ENCODE data around the gene PODN. TPM values are rescaled to one million over a fixed set of nuclear protein-coding genes. Genes with fewer than 3 reads are reported as not detected.

PODN gene
- total RNA-seq, 1 donor from 2014 or later = 0.26 TPM

- Mint-ChIP-seq H3K27ac (no peak overlapping the region), H3K27me3 (peaks cover 75% of the 10 kb centered on the region), H3K4me1 (ENCODE audit: low read depth) (no peaks in the 10 kb centered on the region), H3K36me3 (ENCODE audit: insufficient read depth) (no peaks in the 10 kb centered on the region), H3K4me3 (ENCODE audit: low read depth) (no peak overlapping the region), H3K9me3 (ENCODE audit: low read depth) (no peaks in the 10 kb centered on the region)
- TF ChIP-seq, protein P1, sequence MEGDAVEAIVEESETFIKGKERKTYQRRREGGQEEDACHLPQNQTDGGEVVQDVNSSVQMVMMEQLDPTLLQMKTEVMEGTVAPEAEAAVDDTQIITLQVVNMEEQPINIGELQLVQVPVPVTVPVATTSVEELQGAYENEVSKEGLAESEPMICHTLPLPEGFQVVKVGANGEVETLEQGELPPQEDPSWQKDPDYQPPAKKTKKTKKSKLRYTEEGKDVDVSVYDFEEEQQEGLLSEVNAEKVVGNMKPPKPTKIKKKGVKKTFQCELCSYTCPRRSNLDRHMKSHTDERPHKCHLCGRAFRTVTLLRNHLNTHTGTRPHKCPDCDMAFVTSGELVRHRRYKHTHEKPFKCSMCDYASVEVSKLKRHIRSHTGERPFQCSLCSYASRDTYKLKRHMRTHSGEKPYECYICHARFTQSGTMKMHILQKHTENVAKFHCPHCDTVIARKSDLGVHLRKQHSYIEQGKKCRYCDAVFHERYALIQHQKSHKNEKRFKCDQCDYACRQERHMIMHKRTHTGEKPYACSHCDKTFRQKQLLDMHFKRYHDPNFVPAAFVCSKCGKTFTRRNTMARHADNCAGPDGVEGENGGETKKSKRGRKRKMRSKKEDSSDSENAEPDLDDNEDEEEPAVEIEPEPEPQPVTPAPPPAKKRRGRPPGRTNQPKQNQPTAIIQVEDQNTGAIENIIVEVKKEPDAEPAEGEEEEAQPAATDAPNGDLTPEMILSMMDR (IDR thresholded peaks at IDR 0.05; ENCODE audit: unreplicated experiment) = no peak
- DNase-seq (ENCODE audit: low spot score, unreplicated experiment) = no peak
Measured at GRCh38 chr1:53067886-53068285, 5.9 kb downstream of the PODN start.

GRCh38 chr1:53068314-53069099 is 6.5 kb downstream of the PODN start:
- peaks cover 71% of the 10 kb centered on the region for H3K27me3 Mint-ChIP-seq

DNA sequence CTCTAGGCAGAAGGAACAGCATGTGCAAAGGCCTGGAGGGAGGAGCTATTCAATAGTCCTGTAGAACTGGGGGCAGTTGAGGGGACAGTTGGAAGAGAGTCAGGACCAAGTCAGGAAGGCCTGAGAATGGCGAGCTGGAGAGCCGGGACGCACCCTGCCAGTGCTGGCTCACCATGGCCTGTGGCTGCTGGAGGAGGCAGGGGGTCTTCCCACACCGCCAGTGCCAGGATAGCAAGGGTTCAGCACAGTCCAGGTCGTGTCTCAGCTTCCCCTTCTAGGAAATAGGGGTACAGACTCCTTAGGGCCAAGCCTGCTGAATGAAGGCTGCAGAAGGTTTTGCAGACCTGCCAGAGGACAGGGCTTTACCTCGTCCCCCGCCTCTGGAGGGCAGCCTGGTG is 7.3 kb downstream of the PODN start:
- TF ChIP-seq, protein P1 (IDR thresholded peaks at IDR 0.05; ENCODE audit: unreplicated experiment) = no peak
- Mint-ChIP-seq H3K4me1 (ENCODE audit: low read depth) (no peaks in the 10 kb centered on the region), H3K36me3 (ENCODE audit: insufficient read depth) (no peaks in the 10 kb centered on the region), H3K27ac (no peak overlapping the region), H3K4me3 (ENCODE audit: low read depth) (no peak overlapping the region), H3K27me3 (peaks cover 68% of the 10 kb centered on the region), H3K9me3 (ENCODE audit: low read depth) (no peaks in the 10 kb centered on the region)
- no peak for DNase-seq (ENCODE audit: low spot score, unreplicated experiment)

More at GRCh38 chr1:53068314-53069099, 6.5 kb downstream of the PODN start:
- H3K9me3 Mint-ChIP-seq (ENCODE audit: low read depth) = no peaks in the 10 kb centered on the region
- TF ChIP-seq, protein P1 (IDR thresholded peaks at IDR 0.05; ENCODE audit: unreplicated experiment) = no peak
- no peak overlapping the region for H3K4me3 Mint-ChIP-seq (ENCODE audit: low read depth)
- H3K27ac Mint-ChIP-seq = no peak overlapping the region
- no peak for DNase-seq (ENCODE audit: low spot score, unreplicated experiment)
- H3K36me3 Mint-ChIP-seq (ENCODE audit: insufficient read depth) = no peaks in the 10 kb centered on the region
- no peaks in the 10 kb centered on the region for H3K4me1 Mint-ChIP-seq (ENCODE audit: low read depth)

DNA sequence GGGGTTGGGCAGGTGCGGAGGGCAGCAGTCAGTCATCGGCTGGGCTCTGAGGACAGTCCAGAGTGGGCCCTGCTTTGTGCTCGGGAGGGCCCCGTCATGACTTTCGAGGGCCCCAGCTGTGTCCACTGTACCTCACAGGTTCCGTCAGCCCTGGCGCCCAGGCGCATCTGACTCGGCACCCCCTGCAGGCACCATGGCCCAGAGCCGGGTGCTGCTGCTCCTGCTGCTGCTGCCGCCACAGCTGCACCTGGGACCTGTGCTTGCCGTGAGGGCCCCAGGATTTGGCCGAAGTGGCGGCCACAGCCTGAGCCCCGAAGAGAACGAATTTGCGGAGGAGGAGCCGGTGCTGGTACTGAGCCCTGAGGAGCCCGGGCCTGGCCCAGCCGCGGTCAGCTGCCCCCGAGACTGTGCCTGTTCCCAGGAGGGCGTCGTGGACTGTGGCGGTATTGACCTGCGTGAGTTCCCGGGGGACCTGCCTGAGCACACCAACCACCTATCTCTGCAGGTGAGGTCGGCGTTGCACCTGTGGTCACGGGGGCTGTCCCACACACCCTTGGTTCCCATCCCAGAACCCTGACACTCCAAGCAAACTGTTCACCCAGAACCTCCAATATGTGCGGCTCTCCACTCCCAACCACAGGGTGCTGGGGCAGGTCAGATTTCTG is 7.8 kb downstream of the PODN start:
- TF ChIP-seq, protein P1 (IDR thresholded peaks at IDR 0.05; ENCODE audit: unreplicated experiment) = no peak
- Mint-ChIP-seq H3K4me1 (ENCODE audit: low read depth) (no peaks in the 10 kb centered on the region), H3K36me3 (ENCODE audit: insufficient read depth) (no peaks in the 10 kb centered on the region), H3K9me3 (ENCODE audit: low read depth) (no peaks in the 10 kb centered on the region), H3K27me3 (peaks cover 63% of the 10 kb centered on the region), H3K27ac (no peak overlapping the region), H3K4me3 (ENCODE audit: low read depth) (no peak overlapping the region)
- no peak for DNase-seq (ENCODE audit: low spot score, unreplicated experiment)

DNA sequence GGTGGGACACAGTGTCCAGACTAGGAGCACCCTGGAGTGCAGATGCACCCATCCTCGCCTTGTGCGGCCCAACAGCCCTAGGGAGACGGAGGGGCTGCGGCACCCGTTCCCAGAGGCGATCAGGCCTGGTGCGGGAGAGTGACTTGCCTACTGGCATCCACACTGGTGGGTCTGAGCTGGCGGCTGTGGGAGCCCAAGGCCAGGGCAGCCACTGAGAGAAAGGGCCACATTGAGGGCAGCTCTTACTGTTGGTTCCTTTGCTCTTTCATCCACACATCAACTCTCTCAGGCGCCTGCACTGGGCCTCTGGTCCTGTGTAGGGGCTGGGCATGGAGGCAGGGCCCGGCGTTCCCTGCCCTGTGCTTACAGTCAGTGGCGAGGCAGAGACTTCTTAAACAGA is 8.6 kb downstream of the PODN start:
- Mint-ChIP-seq H3K4me1 (ENCODE audit: low read depth) (no peaks in the 10 kb centered on the region), H3K36me3 (ENCODE audit: insufficient read depth) (no peaks in the 10 kb centered on the region), H3K27me3 (peaks cover 61% of the 10 kb centered on the region), H3K27ac (no peak overlapping the region), H3K9me3 (ENCODE audit: low read depth) (no peaks in the 10 kb centered on the region), H3K4me3 (ENCODE audit: low read depth) (no peak overlapping the region)
- peak; percentile 8 for DNase-seq (ENCODE audit: low spot score, unreplicated experiment)
- TF ChIP-seq, protein P1 (IDR thresholded peaks at IDR 0.05; ENCODE audit: unreplicated experiment) = no peak
